NT2/D1 (cell line): ENCODE results near the gene TLK2.
"Not testable (repeated sequence)": the region's sequence is repeated elsewhere in the genome, so short reads cannot be mapped to it uniquely, and the experiment has no call there.

Experiments used
- DNase-seq: peaks from one replicate; pipeline ENCODE4 v3.0.0-alpha.2; 2011; ENCODE audit warnings: low read depth, low spot score
- H3K27me3 ChIP-seq: 2 replicates; pipeline ENCODE4 v1.6.0; 2011; ENCODE audit warnings: mild to moderate bottlenecking; ENCODE audit not compliant: insufficient read length, insufficient read depth
- H3K36me3 ChIP-seq: 2 replicates; pipeline ENCODE4 v1.6.1; 2011; ENCODE audit warnings: mild to moderate bottlenecking, low read length, mixed read lengths; ENCODE audit not compliant: insufficient read depth, insufficient read length
- H3K4me1 ChIP-seq: 2 replicates; pipeline ENCODE4 v1.5.1; 2011; ENCODE audit not compliant: insufficient read depth, insufficient read length
- H3K4me3 ChIP-seq: 2 replicates; pipeline ENCODE4 v1.5.1; 2011; ENCODE audit warnings: low read depth; ENCODE audit not compliant: insufficient read length
- H3K9ac ChIP-seq: 2 replicates; pipeline ENCODE4 v1.6.0; 2011; ENCODE audit warnings: low read depth; ENCODE audit not compliant: insufficient read length
- H3K9me3 ChIP-seq: 2 replicates; pipeline ENCODE4 v1.5.1; 2011; ENCODE audit warnings: mild to moderate bottlenecking, low read length; ENCODE audit not compliant: insufficient read depth
- SUZ12 ChIP-seq: IDR thresholded peaks from 2 replicates; pipeline ENCODE4 v1.6.1; 2011; ENCODE audit not compliant: insufficient read length, insufficient read depth; ENCODE audit errors: extremely low read depth
- YY1 ChIP-seq: IDR thresholded peaks from 2 replicates; pipeline ENCODE4 v1.6.1; 2011; ENCODE audit not compliant: insufficient read length, insufficient read depth
- ZNF274 ChIP-seq: IDR thresholded peaks from 2 replicates; pipeline ENCODE4 v1.6.1; 2011; ENCODE audit warnings: mild to moderate bottlenecking, low read depth, low read length

Gene TLK2

DNA sequence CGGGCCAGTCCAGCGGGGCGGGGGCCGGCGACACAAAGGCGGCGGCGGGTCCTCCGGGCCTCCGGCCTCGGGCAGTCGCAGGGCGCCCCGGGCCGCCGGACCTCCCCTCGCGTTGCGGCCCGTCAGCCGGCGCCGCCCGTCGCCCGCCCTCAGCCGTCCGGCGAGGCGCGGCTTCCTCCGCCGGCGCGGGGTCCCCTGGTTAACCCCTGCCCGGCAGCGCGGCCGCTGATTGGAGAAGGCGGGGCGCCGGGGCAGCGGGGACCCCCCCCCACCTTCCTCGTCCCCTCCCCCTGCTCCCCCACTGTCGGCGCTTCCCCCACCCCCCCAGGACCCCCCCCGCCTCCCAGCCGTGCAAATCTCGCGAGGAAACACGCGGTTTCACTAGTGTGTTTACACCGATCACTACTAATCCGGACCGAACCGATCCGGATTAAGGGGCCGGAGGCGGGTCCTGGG lies at the start of gene TLK2:
TSS of gene TLK2 (plus strand) at position 402 of the 456 bp plus-strand sequence. CDS start 2,301 bp downstream, outside the sequence.
- peaks cover 22% of the 10 kb centered on the region for H3K36me3 ChIP-seq
- no peaks in the 10 kb centered on the region for H3K9me3 ChIP-seq
- peak; percentile 67 for DNase-seq
- no peaks in the 10 kb centered on the region for H3K4me1 ChIP-seq
- peak within 1 kb of the TSS; percentile 80 for H3K9ac ChIP-seq
- no peaks in the 10 kb centered on the region for H3K27me3 ChIP-seq
- TF ChIP-seq SUZ12 (no peak), ZNF274 (no peak)
- H3K4me3 ChIP-seq, result peak within 1 kb of the TSS; percentile 60

DNA sequence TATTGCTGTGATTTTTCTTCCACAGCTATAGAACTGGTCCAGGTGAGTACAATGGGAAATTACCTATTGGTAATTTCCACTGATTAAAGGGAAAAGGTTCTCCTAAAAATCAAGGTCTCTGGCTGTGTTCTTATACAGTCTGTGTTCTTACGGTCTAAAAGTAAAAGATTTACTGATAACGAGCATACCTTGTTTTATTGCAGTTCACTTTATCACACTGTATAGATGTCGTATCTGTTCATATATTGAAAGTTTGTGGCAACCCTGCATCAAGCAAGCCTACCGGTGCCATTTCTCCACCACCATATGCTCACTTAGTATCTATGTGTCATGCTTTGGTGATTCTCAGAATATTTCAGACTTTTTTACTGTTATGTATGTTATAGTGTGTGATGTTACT lies 43.4 kb upstream of the TLK2 start:
- H3K36me3 ChIP-seq, result peaks cover 40% of the 10 kb centered on the region
- not testable (repeated sequence) for H3K9ac ChIP-seq, DNase-seq, H3K4me3 ChIP-seq, H3K9me3 ChIP-seq, H3K4me1 ChIP-seq, H3K27me3 ChIP-seq

DNA sequence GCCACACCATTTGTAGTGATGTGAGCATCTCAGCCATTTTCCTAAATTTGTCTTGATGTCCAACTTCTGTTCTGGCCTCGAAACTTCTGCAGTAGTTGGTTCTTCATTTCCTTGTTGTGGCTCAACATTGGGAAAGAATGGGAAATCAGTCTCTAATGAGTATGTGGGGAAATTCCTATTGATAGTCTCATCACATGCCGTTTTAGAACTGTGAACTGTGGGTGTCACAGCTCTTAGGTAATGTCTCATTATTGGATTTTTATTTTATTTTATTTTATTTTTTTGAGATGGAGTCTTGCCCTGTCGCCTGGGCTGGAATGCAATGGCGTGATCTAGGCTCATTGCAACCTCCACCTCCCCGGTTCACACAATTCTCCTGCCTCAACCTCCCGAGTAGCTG lies 37.4 kb upstream of the TLK2 start:
- H3K27me3 ChIP-seq, H3K4me1 ChIP-seq, H3K9me3 ChIP-seq, DNase-seq, H3K4me3 ChIP-seq, H3K9ac ChIP-seq: not testable (repeated sequence)
- H3K36me3 ChIP-seq, result peaks cover 56% of the 10 kb centered on the region

DNA sequence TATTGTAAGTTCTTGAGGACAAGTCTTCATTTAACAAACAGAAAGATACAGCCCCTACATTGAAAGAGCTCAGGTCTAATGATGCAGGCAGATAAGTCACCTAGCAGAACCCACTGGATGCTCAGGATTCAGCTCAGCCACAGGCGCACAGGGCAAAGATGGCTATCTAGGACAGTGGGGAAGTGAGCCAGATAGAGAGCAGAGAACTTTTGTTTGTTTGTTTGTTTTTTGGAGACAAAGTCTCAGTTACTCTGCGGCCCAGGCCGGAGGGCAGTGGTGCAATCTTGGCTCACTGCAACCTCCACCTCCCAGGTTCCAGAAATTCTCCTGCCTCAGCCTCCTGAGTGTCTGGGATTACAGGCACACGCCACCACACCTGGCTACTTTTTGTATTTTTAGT lies 34.6 kb upstream of the TLK2 start:
- TF ChIP-seq YY1 (no peak), SUZ12 (no peak), ZNF274 (no peak)
- no peaks in the 10 kb centered on the region for H3K9me3 ChIP-seq
- H3K9ac ChIP-seq, result no peak overlapping the region
- H3K36me3 ChIP-seq, result peaks cover 77% of the 10 kb centered on the region
- no peaks in the 10 kb centered on the region for H3K4me1 ChIP-seq
- DNase-seq, result no peak
- H3K4me3 ChIP-seq, result no peak overlapping the region
- no peaks in the 10 kb centered on the region for H3K27me3 ChIP-seq

DNA sequence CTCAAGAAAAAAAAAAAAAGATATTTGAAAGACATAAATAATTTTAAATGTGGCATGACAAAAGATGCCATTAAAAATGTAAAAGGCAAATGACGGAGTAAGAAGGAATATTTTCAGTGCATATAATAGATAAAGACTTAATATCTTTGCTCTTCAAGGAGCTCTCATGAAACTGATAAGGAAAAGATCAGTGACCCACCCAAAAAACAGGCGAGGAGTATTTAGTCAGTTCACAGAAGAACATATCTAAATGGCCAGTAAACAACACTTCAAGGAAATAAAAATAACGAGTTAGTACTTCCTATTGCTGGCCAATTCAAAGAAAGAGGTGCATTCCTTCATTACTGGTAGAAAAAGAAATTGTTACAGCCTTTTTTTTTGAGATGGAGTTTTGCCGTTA lies 32.8 kb upstream of the TLK2 start:
- not testable (repeated sequence) for DNase-seq, H3K4me3 ChIP-seq, H3K4me1 ChIP-seq, H3K27me3 ChIP-seq, H3K9me3 ChIP-seq, H3K9ac ChIP-seq
- peaks cover 72% of the 10 kb centered on the region for H3K36me3 ChIP-seq

DNA sequence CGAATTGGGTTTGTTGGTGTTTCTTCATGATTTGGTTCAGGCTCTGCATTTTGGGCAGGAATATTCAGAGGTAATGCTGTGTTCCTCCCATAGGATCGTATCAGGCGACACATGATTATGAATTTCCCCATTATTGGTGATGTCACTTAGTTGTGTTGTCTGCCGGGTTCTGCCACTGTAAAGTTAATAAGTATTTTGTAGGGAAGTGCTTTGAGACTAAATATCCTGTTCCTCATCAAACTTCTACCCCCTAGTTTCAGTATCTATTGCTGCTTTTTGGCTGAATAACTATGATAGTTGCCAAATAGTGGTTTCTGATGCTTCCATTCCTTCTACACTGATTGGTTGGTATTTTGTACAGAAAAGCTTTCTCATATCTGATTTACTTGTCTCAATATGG lies 26.4 kb upstream of the TLK2 start:
- not testable (repeated sequence) for H3K4me3 ChIP-seq, DNase-seq, H3K27me3 ChIP-seq, H3K4me1 ChIP-seq, H3K9me3 ChIP-seq, H3K9ac ChIP-seq
- H3K36me3 ChIP-seq, result peaks cover 23% of the 10 kb centered on the region

DNA sequence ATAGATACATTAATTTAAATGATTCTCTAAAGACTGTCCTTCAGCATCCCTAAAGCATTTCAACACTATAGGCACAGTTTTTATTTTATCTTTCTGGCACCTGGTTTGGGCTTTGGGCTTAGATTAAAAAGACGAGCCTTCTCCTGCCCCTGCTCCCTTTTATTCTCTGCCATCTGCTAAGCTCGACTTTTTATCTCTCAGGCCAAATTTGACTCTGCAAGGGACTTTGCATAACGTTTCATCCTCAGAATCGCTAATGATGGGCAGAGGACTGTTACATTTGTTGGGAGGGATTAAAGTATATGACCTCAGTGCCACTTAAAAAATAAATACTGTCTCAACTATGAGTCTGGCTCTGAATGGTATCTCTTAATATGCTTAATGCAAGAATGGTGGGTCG lies 25.6 kb upstream of the TLK2 start:
- DNase-seq, H3K9ac ChIP-seq, H3K27me3 ChIP-seq, H3K4me3 ChIP-seq, H3K9me3 ChIP-seq, H3K4me1 ChIP-seq: not testable (repeated sequence)
- H3K36me3 ChIP-seq, result peaks cover 15% of the 10 kb centered on the region

DNA sequence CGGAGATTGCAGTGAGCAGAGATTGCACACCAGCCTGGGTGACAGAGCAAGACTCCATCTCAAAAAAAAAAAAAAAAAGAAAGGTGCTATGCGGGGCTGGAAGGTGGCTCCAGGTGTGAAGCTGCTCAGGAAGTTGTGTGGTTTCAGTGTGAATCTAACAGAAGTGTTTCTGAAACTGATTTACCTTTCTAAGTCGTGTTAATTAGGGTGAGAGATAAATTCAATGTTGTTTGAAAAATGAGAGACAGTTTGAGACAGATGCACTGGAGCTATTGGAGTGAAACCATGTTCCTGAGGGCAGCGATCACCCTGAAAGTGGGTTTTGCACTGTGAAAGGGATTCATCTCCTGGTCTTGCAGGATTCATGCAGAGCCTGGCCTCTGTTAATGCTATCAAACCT lies 25.0 kb upstream of the TLK2 start:
- DNase-seq, H3K36me3 ChIP-seq, H3K4me1 ChIP-seq, H3K9ac ChIP-seq, H3K9me3 ChIP-seq, H3K4me3 ChIP-seq, H3K27me3 ChIP-seq: not testable (repeated sequence)

DNA sequence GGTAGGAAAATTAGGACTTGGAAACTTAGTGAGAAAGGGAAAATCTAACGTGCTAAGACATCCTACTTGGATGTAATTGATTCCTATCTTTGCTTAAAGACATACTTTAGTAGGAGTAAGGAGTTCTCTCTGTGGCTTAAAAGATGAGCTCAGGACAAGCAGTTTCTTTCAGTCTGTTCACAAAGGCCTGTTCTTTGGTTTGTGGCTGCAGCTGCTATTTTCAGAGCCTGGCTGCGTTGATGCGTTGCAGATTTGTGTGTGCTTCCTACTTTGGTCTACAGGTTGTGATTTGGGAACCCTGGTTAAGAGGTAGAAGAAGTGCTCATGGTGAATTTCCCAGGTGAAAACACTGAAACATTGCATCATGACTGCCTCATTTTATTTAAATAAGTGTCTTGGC lies 24.5 kb upstream of the TLK2 start:
- H3K4me3 ChIP-seq, H3K9ac ChIP-seq, H3K9me3 ChIP-seq, DNase-seq, H3K36me3 ChIP-seq, H3K27me3 ChIP-seq, H3K4me1 ChIP-seq: not testable (repeated sequence)
